GM19455 (cell line): ENCODE data around the gene EVI5.
"Not testable (repeated sequence)": the region's sequence is repeated elsewhere in the genome, so short reads cannot be mapped to it uniquely, and the experiment has no call there.

ENCODE experiments used
- ATAC-seq: cut with Tn5 transposase; IDR thresholded peaks from one replicate; pipeline ENCODE4 v1.9.1; 2021; ENCODE audit not compliant: unreplicated experiment

The EVI5 gene

DNA sequence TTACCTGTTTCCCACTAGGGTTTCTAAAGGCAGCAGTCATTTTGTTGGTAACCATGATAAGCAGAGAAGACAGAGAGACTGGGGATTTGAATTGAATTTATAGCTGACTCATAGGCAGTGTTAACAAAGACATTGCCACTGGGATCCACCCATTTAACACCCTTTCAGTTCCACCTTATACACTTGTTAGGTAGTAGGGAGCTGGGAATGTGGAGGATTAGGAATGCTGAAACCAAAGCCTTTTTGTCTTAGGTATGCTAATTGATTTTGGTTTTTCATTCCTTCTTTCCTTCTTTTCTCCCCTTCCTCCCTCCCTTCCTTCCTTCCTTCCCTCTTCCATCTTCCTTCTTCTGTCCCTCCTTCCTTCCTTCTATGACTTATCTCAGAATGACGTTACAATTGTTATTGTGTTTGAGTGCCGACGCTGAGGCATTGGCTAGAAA, 7.5 kb upstream of the EVI5 start:
- ATAC-seq = no peak

DNA sequence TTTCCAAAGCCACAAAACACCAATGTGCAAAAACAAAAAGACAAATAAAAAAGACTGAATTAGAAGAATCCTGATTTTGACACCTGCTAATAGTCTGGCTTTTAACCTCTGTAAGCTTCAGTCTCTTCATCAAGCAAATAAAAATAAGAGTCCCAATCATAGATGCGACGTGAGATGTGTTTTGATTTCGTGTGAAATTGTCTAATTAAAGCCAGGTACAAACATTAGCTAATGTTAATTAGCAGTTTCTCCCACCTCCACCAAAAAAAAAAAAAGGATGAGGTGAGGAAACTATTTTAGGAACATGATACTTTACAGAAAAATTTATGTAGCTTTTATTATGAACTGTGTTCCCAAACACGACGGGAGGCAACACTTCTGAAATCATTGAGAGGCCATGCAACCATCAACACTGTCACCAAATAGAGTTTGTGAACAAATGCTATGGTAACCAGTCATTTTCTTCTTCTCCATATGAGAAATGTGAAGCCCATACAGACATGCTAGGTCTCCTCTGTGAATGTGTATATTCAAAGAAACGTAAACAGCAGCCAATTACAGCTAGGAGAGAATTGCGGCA, 6.7 kb upstream of the EVI5 start:
- ATAC-seq = no peak

DNA sequence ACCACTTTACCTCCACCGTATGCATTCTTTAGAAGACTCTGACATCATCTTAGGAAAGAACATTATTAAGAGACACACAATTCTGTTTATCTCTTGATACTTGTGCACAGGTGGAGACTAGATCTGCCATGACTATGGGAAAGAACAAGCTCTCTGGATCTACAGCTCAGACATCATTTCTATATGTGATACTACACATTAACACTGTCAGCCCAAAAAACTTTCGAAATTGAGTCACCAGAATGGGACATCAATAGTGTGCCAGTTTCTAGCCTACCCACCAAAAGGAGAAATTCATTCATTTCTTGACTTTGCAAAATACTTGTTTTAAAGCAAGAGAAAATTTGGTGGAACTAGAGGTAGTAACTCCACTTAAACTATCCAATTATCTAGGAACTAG, 6.0 kb upstream of the EVI5 start:
- ATAC-seq = no peak

DNA sequence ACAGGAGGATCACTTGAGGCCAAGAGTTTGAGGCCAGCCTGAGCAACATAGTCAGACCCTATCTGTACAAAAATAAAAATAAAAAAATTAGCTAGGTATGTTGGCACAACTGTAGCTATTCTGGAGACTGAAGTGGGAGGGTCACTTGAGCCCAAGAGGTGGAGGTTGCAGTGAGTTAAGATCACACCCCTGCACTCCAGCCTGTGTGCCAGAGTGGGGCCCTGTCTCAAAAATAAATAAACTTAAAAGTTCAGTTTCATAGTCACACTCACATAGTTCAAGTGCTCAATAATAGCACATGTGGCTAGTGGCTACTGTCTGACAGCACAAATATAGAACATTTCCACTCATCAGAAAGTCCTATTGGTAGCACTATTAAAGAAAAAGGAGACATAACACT, 5.2 kb upstream of the EVI5 start:
- ATAC-seq = no peak

DNA sequence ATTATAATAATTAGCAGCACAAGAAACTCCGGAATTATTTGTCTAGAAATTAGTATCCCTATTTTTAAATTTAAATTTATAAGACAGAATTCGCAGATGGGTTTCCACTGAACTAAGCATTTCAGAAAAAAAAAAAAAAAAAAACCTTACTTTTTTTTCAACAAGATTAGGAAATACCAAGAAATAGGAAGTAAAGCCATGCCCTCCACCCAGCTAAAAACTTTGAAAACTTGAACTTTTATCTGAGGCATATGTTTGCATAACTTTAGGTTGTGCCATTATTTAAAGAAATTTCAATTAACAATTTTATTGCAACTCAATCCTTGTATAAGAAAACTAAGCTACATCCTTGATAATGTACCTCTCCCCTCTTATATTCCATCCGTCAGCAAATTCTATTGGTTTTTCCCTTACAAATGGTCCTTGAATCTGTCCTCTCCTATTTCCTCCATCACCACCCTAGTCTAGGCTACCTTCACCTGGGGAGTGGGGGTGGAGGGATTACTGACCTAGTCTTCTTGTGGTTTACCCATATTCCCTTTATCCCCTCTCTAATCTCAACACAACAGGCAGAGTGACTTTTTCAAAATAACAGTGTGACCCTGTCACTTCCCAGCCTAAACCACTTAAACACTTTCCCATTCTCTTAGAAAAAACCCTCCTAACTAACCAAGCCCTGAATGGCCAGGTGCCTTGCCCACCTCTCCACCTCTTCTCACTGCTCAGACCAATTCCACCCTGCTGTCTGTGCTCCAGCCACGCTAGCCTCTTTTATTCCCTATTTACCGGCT, 1.4 kb upstream of the EVI5 start:
- no peak for ATAC-seq

DNA sequence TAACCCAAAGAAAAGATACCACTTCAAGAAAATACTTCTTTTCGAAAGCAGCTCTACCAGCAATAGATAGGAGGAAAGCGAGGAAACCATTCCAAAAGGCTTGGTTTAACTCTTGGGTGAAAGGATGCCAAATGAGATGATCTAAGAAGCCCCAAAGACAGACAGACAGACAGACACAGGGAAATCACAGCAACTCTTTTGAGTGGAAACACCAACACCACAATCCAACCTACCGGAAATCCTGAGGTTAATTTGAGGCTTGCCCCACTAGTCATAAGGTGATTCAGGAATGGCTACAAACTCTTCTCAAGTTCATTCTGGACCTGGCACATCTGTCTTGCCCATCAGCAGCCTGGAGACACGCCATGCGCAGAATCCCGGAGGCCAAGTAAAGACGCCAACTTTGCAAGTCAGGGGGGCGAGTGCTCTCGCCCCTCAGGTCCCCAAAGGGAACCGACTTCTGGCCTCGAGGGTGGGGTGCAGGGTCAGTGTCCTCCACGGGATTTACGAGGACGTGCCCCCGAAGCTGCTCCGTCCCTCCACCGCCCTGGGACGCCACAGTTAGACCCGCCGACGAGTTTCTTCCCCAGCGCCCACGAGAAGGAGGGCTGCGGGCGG, 778 bp downstream of the EVI5 start:
- ATAC-seq = no peak

DNA sequence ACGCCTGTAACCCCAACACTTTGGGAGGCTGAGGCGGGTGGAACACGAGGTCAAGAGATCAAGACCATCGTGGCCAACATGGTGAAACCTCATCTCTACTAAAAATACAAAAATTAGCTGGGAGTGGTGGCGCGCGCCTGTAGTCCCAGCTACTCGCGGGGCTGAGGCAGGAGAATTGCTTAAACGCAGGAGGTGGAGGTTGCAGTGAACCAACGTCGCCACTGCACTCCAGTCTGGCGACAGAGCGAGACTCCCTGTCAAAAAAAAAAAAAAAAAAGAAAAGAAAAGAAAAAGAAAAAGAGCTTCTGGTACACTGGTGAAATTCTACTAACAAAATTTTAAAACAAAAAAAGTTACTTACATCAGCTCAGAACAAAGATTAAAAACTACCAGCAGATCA, 1.4 kb downstream of the EVI5 start:
- ATAC-seq = not testable (repeated sequence)

DNA sequence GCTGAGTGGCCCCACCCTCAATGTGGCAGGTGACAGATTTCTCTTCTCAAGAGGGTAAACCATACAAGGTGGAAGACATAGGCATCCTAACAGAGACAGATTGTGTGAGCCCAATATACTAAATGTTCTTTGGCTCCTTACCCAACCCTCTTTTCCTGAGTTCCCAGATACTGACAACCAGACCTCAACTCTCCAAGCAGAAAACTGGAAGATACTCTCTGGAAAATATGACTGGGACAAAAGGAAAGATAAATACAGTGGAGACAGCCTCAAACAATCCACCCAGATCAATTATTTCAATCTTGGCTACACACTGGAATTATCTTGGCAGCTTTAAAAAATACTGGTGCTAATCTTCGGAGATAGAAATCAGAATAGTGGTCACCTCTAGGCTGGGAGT, 6.5 kb downstream of the EVI5 start:
- ATAC-seq = no peak

DNA sequence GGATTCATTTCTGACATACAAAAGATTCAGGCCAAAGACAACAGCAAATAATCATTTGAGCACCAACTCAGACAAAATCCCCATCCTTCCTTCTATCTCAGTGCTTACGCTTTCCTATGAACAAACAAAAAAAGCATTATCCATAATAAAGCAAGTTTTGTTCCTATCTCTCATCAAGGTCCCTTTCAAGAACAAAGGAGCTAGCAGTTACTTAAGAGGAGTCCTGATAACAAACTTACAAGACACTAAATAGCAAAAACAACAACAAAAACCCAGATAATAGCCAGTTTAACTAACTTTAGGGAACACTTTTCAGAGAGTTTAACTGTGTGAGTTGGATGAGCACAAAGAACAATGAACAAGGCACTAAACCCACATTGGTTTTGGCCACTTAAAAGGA, 10.5 kb downstream of the EVI5 start:
- ATAC-seq = no peak

DNA sequence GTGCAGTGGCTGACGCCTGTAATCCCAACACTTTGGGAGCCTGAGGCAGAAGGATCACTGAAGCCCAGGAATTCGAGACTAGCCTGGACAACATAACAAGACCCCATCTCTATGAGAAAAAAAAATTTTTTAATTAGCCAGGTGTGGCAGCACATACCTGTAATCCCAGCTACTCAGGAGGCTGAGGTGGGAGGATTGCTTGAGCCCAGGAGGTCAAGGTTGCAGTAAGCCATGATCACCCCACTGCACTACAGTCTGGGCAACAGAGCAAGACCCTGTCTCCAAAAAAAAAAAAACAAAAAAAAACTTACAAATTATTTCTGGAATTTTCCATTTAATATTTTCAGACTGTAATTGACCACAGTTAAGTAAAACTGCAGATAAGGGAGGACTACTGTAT, 11.2 kb downstream of the EVI5 start:
- not testable (repeated sequence) for ATAC-seq

DNA sequence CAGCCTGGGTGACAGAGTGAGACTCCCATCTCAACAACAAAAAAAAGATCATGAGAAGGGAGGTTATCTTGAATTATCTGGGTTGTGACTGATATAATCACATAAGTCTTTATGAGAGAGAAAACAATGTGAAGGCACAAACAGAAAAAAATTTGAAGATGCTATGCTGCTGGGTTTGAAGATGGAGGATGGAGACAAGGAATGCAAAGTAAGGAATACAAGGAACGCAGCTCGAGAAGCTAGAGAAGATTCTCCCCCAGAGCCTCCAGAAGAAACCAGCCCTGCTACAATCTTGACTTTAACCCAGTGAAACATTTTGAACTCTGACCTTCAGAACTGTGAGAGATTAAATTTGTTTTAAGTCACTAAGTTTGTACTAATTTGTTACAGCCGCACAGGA, 15.1 kb downstream of the EVI5 start:
- no peak for ATAC-seq

DNA sequence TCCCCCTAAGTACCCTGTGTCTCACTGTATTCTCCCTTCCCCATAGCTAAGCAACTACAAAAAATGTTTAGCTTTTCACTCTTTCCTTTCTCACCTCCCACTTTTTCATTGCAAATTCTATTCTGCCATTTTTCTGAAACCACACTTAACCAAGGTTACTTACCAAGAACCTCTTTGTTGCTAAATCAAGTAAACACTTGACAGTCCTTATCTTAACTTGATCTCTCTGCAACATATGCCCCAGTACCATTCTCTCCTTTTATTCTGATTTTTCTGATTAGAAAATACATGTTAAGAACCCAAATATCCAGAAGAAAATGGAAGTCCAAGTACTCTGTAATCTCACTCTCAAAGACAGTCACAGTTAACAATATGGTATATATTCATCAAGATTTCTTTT, 16.0 kb downstream of the EVI5 start:
- no peak for ATAC-seq

DNA sequence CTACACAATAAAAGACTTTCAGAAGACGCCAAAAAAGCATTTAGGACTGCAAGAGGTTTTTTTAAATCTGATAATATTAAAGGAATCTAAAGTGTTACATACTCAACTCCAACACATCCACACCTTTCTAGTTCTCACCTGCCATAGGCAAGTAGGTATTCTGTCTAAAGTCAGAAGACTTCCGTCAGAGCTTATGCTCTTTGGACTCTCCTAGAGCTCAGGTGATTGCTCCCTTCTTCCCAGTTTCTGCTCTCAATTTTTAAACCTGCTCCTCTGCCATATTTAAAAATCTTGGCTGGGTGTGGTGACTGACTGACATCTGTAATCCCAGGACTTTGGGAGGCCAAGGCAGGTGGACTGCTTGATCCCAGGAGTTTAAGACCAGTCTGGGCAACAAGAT, 16.6 kb downstream of the EVI5 start:
- ATAC-seq = no peak

DNA sequence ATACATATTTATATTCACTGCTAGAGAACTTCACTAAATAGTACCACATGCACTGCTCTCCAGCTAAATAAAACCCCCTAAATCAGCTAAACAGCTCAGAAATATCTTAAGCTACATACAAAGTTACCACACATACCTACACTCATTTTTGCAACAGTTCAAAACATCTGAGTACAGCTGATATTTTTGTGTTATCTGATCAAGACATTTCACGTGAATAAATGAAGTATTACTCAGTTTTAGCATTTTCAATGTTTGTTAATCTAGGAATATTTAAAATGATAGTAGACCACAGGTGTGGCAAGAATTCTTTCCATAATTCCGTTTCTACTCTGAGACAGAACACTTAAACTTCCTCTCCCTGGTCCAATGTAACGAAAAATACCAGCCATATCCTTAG, 20.8 kb downstream of the EVI5 start:
- no peak for ATAC-seq

DNA sequence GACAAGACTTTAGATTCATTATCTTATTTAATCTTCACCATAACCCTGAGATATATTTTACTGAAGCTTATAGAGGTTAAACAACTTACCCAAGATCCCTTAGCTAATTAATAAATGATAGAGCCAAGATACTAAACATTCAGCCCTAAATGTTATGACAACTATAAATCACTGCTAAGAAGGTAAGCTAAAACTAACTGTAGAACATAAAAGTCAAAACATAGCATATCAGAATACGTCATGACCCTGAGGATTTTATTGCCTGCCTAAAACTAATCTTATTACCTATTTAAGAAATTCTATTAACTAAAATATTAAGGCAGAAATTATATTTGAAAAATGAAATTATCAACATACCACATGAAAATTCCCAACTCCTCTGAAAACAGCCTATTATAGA, 22.6 kb downstream of the EVI5 start:
- ATAC-seq = no peak

DNA sequence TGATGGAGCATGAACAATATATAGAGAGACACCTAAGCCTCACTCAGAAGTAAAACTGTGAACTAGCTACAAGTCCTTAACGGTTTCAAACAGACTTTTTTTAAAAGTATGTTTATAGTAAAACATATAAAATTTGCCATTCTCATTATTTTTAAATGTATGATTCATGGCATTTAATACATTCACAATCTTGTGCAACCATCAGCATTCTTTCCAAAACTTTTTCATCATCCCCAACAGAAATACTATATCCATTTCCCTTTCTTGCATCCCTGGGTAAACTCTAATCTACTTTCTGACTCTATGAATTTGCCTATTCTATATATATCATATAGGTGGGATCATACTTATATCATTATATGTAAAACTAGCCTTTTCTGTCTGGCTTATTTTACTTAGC, 25.5 kb downstream of the EVI5 start:
- no peak for ATAC-seq

DNA sequence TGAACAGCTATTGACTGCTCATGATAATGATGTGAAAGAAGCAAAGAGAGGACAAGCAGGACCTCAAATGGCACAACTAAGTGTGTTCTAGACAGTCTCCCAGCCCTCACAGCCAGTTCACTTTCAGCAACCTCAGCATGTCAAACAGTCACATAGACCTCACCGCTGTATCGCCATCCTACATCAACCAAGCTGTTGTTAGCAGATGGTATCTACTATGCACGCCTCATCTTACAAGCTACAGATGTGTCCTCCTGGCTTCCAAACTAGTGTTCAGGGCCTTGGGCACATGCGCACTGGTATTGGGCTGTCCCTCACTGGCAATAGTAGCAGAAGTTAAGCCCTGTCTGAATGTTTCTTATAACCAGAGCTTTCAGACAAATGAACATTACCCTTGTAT, 28.4 kb downstream of the EVI5 start:
- no peak for ATAC-seq

DNA sequence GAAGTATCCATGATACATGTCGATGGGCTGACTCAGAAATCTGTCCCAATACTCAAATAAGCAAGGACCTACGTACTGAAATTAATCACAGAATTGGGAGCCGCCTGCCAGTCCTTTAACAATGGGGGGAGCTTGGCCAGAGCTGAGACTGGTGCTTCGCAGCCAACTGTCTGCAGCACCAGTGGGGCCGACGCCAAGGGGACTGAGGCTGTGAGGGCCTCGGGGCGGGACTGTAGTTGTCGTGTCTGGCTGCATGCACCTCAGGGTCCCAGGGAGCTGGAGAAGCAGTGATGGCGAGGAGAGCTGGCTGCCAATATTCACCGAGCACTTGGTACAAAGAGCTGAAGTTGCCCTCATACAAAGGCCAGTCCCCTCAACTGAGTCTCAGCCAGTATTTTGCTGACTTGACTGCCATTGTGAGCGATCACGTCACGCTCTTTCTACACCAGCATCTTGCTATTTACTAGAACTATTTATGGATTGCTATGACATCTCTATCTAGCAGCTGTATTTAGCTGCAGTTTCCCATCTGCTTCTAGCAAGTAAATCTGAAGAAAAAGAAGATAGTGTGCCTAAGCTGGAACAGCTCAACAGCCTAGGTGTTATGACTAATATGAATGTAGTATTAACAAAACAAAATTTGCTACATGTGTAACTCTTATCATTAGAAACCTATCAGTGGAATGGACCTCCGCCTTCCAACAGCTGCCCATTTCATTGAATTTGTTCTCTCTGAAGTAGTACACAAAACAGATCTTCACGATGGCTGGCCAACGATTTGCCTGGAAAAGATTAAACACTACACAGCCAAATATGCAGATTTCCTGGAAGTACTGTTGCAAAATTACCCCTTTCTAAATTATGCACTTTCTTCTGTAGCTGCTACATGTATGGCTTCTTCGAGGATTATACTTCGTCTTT, 29.1 kb downstream of the EVI5 start:
- no peak for ATAC-seq

DNA sequence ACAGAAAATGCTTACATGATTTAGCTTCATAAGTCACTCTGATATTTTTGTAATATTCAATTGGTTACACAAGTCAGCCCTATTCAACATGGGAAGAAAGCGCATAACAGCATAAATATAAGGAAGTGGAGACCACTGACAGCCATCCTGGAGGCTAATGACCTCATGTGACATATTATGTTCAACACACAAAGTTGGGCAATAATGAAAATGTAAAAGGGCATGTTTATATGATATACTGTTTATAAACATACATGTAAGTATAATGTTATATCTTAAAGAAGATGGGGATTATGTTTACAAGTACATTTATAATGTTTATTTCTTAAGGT, 30.2 kb downstream of the EVI5 start:
- ATAC-seq = no peak

DNA sequence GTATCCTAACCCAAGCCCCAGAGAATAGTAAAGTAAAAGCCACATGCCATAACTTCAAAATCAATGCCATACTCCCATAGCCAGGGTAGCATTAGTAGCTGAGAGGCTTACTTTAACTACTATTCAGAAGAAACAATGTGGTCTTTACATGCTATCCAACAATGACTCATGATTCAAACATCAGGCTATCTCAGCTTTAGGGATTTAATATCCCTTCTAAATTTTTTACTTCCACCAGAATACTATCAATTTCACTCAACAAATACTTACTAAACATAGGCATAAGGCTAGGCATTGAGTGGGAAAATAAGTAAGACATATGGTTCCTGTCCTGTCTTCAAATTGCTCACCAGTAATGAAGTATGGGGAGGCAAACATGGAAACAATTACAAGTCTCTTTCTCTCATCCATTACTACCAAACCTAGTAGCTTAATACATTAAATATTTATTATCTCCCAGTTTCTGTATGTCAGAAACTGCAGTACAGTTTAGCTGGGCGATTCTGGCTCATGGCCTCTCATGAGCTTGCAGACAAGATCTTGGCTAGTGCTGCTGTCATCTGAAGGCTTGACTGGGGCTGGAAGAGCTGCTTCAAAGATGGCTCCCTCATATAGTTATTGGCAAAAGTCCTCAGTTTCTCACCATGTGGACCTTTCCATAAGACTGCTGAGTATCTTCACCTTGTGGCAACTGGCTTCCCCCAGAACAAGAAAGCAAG, 30.7 kb downstream of the EVI5 start:
- ATAC-seq = no peak

DNA sequence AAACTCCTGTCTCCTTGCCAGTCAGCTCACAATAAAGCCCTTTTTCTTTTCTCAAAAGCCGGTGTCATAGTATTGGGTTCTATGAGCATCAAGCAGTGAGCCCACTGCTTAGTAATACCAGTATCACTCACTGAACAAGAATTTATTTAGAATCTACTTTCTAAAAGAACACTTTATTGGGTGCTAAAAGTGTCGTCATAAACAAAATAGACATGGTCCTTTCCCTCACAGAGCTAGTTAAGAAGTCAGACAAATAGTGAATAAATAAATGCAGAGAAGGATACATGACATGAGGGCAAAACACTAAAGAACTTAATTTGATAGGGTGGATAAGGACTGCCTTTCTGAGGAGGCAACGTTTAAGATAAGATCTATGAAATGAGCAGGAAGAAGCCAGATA, 32.2 kb downstream of the EVI5 start:
- no peak for ATAC-seq
